ENCODE results near the gene ANP32A. TPM values are rescaled to one million over a fixed set of nuclear protein-coding genes. Genes with fewer than 3 reads are reported as not detected.

ANP32A gene
- total RNA-seq, 1 experiment from 2014 or later = 220 TPM

GRCh38 chr15:68842958-68843357 lies 22.3 kb upstream of the ANP32A start:
- Histone ChIP-seq H3K9me3 (ENCODE audit: control insufficient read depth in 1 of 2, insufficient read depth in 1 of 2, low read depth in 1 of 2, low read length in 2 of 2) (no peaks in the 10 kb centered on the region), H3K4me3 (replicated peaks in 1 of 2; ENCODE audit: low read depth in 1 of 2, low read length in 2 of 2) (no peak overlapping the region), H3K27ac (ENCODE audit: low read depth, low read length) (no peak overlapping the region), H3K4me1 (ENCODE audit: control insufficient read depth in 1 of 2, insufficient read depth in 2 of 2, low read length in 2 of 2) (no peaks in the 10 kb centered on the region), H4K20me1 (ENCODE audit: insufficient read depth) (no peaks in the 10 kb centered on the region), H2AFZ (ENCODE audit: low read depth, low read length, poor library complexity, severe bottlenecking) (no peak overlapping the region), H3K9me2 (ENCODE audit: insufficient read depth) (no peaks in the 10 kb centered on the region), H3K27me3 (ENCODE audit: insufficient read depth, low read length) (no peaks in the 10 kb centered on the region; the same call in 1 of the 2 replicates), H3K36me3 (ENCODE audit: control insufficient read depth in 1 of 2, insufficient read depth in 2 of 2, low read length in 2 of 2) (no peaks in the 10 kb centered on the region), H3K79me2 (ENCODE audit: insufficient read depth, low read length) (no peaks in the 10 kb centered on the region), H3K4me2 (ENCODE audit: low read length) (no peak overlapping the region), H3K9ac (ENCODE audit: low read length) (no peak overlapping the region)
- no peak for ATAC-seq
- ChIA-PET CTCF (interaction anchor here (1.1 kb wide), 1 partner anchor 33 kb away, joined by 3 read pairs; no protein-coding TSS in a partner anchor), RAD21 (ENCODE audit: low non-redundant PET in 1 of 2, low total read pairs in 2 of 2, uncharacterized antibody in 2 of 2, unreplicated experiment in 2 of 2) (no interaction called here), POLR2A (no interaction called here)
- intact Hi-C loops (cut with micrococcal nuclease) = no loop called here
- TF ChIP-seq RAD21 (IDR thresholded peaks at IDR 0.05; ENCODE audit: low read depth) = no peak
- no peak for TF ChIP-seq ATF3 (IDR thresholded peaks at IDR 0.05)
- TF ChIP-seq ELF1 (IDR thresholded peaks at IDR 0.05; ENCODE audit: borderline replicate concordance, low read depth) = no peak
- no peak for TF ChIP-seq EGR1 (IDR thresholded peaks at IDR 0.05; ENCODE audit: low read depth)
- no peak for TF ChIP-seq REST (IDR thresholded peaks at IDR 0.05; ENCODE audit: low read depth)
- TF ChIP-seq JUND (IDR thresholded peaks at IDR 0.05) = no peak
- TF ChIP-seq SP1 (IDR thresholded peaks at IDR 0.05; ENCODE audit: low read depth) = no peak
- TF ChIP-seq POLR2AphosphoS5 (IDR thresholded peaks at IDR 0.05; ENCODE audit: low read depth, low read length) = no peak
- TF ChIP-seq EZH2 (IDR thresholded peaks at IDR 0.05) = no peak
- TF ChIP-seq SRF (IDR thresholded peaks at IDR 0.05; ENCODE audit: low read depth) = no peak
- TF ChIP-seq ZNF274 (IDR thresholded peaks at IDR 0.05; ENCODE audit: low read depth, low read length) = no peak
- DNase-seq (ENCODE audit: low read depth, low spot score) = no peak
- BruUV-seq (replicated peaks) = no TSS peak
